Posterior vena cava (tissue), 2 donors: ENCODE measurements around the gene DUSP28. TPM values are rescaled to one million over a fixed set of nuclear protein-coding genes. Genes with fewer than 3 reads are reported as not detected.
"Not testable (repeated sequence)": the region's sequence is repeated elsewhere in the genome, so short reads cannot be mapped to it uniquely, and the experiment has no call there.

Experiments used
- DNase-seq: peaks from one replicate; pipeline ENCODE4 v3.0.0-alpha.2; 2020; ENCODE audit warnings: low spot score
- intact Hi-C, 2 donors: fragments of 100-400 bp; cut with DNase I; formaldehyde crosslinking; loops; one replicate each; pipeline versions ENCODE4 v1.14.1 to v1.14.2; 2022 to 2023
- long read RNA-seq, 2 donors: library from polyadenylated mRNA; unstranded; transcript quantifications; one replicate each; pipeline ENCODE4 v2.0.0, GENCODE V29; 2020 to 2021
- total RNA-seq, 2 donors: library from RNA; stranded (reverse); fragmentation: NEBNext Ultra II Directional; extraction: Animal tissue kit (Norgen Biotek cat#: 25700); gene quantifications; one replicate each; pipeline ENCODE4 v1.2.1, GENCODE V29; 2021
- donor health status: DM: yes; HTN: yes; CAD: no.
- donor health status: DM: yes; HTN: yes; CAD: no.

DUSP28 gene, protein sequence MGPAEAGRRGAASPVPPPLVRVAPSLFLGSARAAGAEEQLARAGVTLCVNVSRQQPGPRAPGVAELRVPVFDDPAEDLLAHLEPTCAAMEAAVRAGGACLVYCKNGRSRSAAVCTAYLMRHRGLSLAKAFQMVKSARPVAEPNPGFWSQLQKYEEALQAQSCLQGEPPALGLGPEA
- total RNA-seq: 1 to 10 TPM; 2.0 to 2.3 TPM
- long read RNA-seq, donor 1: 0 reads
- long read RNA-seq, donor 2: 0 reads

DNA sequence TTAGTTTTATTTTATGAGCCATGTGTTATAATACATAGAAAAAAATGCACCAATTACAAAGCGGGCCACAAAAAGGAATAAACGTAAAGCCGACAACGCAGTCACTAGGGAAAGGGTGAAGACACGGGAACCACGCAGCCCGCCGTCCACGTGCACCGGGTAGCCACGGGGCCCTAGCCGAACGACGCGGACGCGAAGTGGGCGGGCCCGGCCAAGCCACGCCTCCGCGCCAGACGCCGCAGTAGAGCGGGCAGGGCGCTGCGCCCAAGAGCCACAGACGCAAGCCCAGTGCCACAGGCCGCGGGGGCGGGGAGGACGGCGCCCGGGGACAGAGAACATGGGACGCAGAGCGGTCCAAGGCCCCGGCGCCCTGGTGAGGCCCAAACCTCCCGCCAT, at the start of gene DUSP28:
Gene DUSP28 (plus strand): TSS at position 274 of the 396 bp plus-strand sequence. CDS start 328 bp downstream, outside the sequence.
- peak; percentile 98 for DNase-seq
- intact Hi-C loops: loop anchor here in 1 of 2 donors (5.0 kb wide), 1 partner anchor 1848 kb away; no protein-coding TSS in a partner anchor

DNA sequence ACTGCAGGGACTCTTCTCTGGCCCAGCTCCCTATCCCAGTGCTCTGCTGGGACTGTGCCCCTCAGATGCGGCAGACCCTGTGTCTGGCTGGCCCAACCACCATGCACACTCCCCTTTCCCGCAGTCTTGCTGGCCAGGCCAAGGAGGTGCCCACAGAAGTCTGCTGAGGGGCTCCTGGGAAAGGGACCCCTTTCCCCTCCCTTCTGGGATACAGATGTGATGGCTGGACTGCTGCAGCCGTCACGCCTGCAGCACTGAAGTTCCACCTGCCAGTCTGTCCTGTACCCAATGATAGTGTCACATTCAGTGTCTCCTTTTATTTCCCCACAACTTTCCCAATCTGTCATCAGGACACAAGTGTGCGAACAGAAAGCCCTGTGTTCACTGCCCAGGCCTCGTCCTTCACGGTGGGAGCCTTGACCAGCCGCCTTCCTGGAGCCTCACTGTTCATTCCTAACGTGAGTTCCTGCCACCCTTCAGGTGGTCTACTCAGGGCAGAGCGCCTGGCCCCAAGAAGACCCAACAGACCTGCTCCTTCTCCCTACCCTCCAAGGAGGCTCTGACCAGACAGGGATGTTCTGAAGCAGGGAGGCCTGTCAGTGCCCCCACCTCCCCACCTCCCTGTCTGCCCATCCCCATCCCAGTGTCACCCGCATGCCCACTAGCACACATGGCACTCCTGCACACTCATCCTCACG, 49.5 kb upstream of the DUSP28 start:
- DNase-seq: no peak
- intact Hi-C loops: loop anchor here in 1 of 2 donors (10.0 kb wide), 1 partner anchor 194 kb away; no protein-coding TSS in a partner anchor

GRCh38 chr2:240511351-240512108, 48.6 kb upstream of the DUSP28 start:
- no peak for DNase-seq
- intact Hi-C loops: loop anchor here in 1 of 2 donors (10.0 kb wide), 1 partner anchor 193 kb away; no protein-coding TSS in a partner anchor

GRCh38 chr2:240512109-240512485, 48.1 kb upstream of the DUSP28 start:
- DNase-seq: no peak
- intact Hi-C loops: loop anchor here in 1 of 2 donors (10.0 kb wide), 1 partner anchor 193 kb away; no protein-coding TSS in a partner anchor

- intact Hi-C loops: loop anchor here in 1 of 2 donors (10.0 kb wide), 1 partner anchor 192 kb away; no protein-coding TSS in a partner anchor
- DNase-seq: no peak
Observed at GRCh38 chr2:240512666-240513535, 47.3 kb upstream of the DUSP28 start.

DNA sequence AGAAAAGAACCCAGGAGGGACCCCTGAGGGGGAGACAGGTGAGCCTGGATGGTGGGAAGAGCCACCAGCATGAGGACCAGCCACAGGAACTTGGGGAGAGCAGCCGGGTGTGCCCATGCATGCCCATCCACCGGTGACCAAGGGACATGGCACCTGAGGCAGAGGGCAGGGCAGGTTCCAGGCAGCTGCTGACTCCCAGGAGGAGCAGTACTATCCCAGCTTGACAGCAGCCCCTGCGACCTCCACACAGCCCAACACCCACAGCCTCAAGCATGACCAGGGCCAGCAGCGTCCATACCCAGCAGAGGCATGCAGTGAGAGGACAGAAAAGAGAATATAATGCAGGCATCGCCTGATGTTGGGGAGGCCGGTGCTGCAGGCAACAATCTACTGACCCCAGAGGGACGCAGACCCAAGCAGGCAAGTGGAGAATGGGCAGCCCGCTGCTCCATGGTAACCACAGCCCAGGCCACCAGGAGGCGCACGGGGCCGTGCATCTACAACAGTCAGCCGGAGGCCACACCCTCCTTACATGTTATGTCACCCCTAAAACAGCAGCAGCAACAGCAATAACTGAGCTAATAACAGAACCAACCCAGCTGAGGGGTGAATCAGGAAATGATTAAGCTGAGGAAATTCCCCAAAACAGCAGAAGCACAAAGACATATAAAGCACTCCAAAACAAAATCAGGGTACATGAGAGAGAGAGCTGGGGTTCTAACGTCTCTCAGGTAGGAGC, 46.4 kb upstream of the DUSP28 start:
- intact Hi-C loops: loop anchor here in 1 of 2 donors (10.0 kb wide), 1 partner anchor 191 kb away; no protein-coding TSS in a partner anchor
- peak; percentile 96 for DNase-seq

- DNase-seq: peak; percentile 50
- intact Hi-C loops: loop anchor here in 1 of 2 donors (10.0 kb wide), 1 partner anchor 190 kb away; no protein-coding TSS in a partner anchor
Observed at GRCh38 chr2:240514631-240515030, 45.5 kb upstream of the DUSP28 start.

DNA sequence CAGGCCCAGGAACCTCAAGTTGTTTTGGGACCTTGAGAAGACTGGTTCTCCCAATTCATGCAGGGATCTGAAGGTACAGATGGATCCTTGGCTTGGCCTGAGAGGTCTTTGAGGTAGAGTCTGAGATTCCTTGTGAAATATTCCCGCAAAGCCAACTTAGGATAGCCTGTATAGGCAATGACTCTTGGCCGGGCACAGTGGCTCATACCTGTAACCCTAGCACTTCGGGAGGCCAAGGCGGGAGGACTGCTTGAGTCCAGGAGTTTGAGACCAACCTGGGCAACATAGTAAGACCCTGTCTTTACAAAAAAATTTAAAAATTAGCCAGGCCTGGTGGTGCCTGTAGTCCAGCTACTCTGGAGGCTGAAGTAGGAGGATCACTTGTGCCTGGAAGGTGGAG, 42.8 kb upstream of the DUSP28 start:
- DNase-seq: peak; percentile 55
- intact Hi-C loops: loop anchor here in 1 of 2 donors (10.0 kb wide), 1 partner anchor 187 kb away; no protein-coding TSS in a partner anchor

DNA sequence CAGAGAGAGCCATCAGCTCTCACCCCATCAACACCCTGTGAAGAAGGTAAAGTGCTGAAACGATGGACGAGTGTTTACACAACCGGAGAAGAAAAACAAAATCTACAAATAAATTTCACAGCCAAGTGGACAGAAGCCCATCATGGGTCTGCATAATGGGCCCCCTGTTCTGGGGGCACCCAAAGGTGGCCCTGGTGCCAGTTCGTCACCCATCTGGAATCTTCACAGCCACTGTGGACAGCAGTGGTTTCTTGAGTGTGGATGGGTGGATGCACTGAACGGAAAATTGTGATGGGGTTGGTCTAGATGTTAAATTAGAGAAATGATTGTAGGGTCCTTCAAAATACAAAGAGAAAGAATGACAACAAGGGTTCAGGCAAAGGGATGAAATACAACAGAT, 41.2 kb upstream of the DUSP28 start:
- intact Hi-C loops: loop anchor here in 1 of 2 donors (10.0 kb wide), 1 partner anchor 186 kb away; no protein-coding TSS in a partner anchor
- DNase-seq: peak; percentile 17

- DNase-seq: peak; percentile 73
- intact Hi-C loops: loop anchor here in 1 of 2 donors (10.0 kb wide), 1 partner anchor 185 kb away; no protein-coding TSS in a partner anchor
Observed at GRCh38 chr2:240519396-240520129, 40.6 kb upstream of the DUSP28 start.

DNA sequence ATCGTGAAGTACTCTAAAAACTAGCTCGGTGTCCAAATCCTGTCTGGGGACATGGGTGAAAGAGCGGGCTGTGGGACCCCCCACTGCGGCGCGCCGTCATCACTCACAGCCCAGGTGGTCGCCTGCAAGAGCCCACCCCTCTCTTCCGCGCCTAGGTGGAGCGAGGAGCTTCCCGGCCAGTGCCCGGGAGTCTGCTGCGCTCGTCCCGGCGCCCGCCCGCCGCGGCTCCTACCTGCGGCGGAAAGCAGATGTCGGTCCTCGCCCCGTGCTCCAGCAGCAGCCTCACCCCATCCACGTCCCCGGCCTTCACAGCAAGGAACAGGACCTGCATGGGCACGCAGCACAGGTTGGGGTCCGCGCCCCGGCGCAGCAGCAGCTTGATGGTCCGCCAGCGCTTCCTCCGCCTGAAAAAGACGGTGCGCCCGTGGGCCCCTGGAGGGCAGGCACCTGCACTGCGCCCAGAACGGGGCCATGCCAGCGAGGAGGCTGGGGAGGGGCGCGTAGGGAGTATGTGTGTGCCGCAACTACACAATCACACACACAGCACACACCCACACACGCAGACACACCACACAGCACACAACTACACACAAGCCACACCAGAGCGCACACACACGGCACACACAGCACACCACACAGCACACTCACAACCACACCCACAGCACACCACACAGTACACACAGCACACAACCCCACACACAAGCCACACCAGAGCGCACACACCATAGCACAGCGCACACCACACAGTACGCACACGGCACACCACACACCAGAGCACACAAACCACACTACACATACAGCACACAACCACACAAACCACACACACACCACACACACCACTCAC, 39.8 kb upstream of the DUSP28 start:
- DNase-seq: no peak
- intact Hi-C loops: no loop called here

DNA sequence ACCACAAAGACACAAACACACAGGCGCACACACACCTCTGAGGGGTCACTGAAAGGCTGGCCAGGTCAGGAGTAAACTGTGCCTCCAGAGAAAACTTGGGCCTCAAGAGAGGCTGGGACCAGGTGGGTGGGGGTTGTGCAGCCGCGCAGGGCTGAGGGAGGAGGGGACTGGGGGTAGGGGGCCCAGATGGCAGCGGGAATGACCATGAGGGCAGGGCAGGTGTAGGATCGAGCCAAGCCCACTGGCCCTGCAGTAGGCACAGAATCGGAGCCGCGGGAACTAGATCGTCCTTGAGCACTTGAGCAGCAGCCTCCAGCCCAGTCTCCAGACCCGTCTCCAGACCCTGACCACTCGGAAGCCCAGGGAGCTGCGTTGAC, 39.2 kb upstream of the DUSP28 start:
- DNase-seq: peak; percentile 59

DNA sequence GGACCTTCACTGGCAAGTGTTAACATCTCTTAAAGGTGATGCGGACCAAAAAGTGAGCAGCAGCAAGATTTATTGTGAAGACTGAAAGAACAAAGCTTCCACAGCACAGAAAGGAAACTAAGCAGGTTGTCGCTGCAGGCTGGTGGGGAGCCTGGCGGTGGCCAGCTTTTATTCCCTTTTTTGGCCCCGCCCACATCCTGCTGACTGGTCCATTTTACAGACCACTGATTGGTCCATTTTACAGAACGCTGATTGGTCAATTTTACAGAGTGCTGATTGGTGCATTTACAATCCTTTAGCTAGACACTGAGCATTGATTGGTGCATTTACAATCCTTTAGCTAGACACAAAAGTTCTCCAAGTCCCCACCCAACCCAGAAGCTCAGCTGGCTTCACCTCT, 38.3 kb upstream of the DUSP28 start:
- DNase-seq, intact Hi-C loops: not testable (repeated sequence)

More for the DNA sequence above, 39.2 kb upstream of the DUSP28 start:
- intact Hi-C loops: no loop called here

GRCh38 chr2:240522406-240522805, 37.8 kb upstream of the DUSP28 start:
- peak; percentile 31 for DNase-seq
- intact Hi-C loops: no loop called here

- peak; percentile 48 for DNase-seq
- intact Hi-C loops: no loop called here
Observed at GRCh38 chr2:240523451-240524281, 36.5 kb upstream of the DUSP28 start.
